ENCODE measurements around the gene MAP10.

DNA sequence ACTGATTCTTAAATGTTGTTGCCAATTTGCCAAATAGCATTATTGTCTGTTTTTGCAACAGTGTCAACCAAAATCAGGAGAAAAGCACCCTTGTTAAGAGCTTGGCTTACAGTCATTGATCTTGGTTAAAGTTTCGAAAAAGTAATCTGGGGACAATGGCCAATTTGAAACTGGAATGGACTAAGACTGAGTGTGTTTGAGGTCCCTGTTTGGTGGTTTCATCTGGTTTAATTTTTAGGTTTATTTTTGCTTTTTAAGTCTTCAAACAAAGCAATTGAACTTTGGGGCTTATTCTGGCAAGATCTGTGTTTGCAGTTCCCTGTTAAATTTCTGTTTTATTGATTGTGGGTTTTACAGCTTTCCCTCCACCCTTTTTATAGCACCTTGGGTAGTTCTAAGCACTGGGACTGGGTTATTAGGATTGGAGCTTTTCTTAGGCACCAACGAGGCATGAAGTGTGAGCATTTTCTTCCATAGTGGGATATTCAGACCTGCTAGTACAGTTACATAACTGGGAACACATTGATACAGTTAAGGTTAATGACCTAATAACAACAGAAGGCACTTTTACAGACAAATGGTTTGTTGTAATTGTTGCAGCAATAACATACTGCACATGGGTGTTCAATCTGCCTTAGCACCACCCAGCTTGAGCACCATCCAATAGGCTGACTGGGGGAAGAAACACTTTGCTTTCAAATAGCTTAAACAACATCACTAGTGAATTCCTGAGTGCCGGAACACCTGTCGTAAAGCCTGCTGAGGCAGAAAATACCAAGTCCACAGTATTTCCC, 40.6 kb upstream of the MAP10 start:
- TF ChIP-seq, protein P1, sequence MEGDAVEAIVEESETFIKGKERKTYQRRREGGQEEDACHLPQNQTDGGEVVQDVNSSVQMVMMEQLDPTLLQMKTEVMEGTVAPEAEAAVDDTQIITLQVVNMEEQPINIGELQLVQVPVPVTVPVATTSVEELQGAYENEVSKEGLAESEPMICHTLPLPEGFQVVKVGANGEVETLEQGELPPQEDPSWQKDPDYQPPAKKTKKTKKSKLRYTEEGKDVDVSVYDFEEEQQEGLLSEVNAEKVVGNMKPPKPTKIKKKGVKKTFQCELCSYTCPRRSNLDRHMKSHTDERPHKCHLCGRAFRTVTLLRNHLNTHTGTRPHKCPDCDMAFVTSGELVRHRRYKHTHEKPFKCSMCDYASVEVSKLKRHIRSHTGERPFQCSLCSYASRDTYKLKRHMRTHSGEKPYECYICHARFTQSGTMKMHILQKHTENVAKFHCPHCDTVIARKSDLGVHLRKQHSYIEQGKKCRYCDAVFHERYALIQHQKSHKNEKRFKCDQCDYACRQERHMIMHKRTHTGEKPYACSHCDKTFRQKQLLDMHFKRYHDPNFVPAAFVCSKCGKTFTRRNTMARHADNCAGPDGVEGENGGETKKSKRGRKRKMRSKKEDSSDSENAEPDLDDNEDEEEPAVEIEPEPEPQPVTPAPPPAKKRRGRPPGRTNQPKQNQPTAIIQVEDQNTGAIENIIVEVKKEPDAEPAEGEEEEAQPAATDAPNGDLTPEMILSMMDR (IDR thresholded peaks at IDR 0.05), result no peak
- no peak for TF ChIP-seq POLR2A (IDR thresholded peaks at IDR 0.05)
